GM20000 (cell line): ENCODE results near the gene CDC14A.

Source experiments
- DNase-seq: peaks from one replicate; pipeline ENCODE4 v3.0.0; 2012; ENCODE audit warnings: low spot score
- CTCF ChIP-seq: IDR thresholded peaks from 2 replicates; pipeline ENCODE4 v1.5.1; 2012; ENCODE audit warnings: mild to moderate bottlenecking, control low read depth; ENCODE audit errors: extremely low read depth, missing control alignments

CDC14A gene

GRCh38 chr1:100340494-100340893 is 11.8 kb upstream of the CDC14A start:
- no peak for TF ChIP-seq CTCF
- DNase-seq = no peak

- no peak for DNase-seq
- no peak for TF ChIP-seq CTCF
Measured at GRCh38 chr1:100342348-100342747, 10.0 kb upstream of the CDC14A start.

- DNase-seq = no peak
- no peak for TF ChIP-seq CTCF
Measured at GRCh38 chr1:100343897-100344296, 8.4 kb upstream of the CDC14A start.

GRCh38 chr1:100344774-100345173 is 7.5 kb upstream of the CDC14A start:
- no peak for DNase-seq
- TF ChIP-seq CTCF = no peak

- TF ChIP-seq CTCF = no peak
- no peak for DNase-seq
Measured at GRCh38 chr1:100346387-100346786, 5.9 kb upstream of the CDC14A start.

- no peak for TF ChIP-seq CTCF
- no peak for DNase-seq
Measured at GRCh38 chr1:100347009-100347966, 5.0 kb upstream of the CDC14A start.

- no peak for TF ChIP-seq CTCF
- no peak for DNase-seq
Measured at GRCh38 chr1:100348549-100349144, 3.7 kb upstream of the CDC14A start.
